Activated T-cell treated with anti-CD3 and anti-CD28 coated beads for 1 hour (primary cell): Measurements from ENCODE around the gene BAZ1A.

ENCODE experiments used
- DNase-seq: peaks from one replicate; pipeline ENCODE4 v3.0.0-alpha.2; 2020; ENCODE audit warnings: low read depth

The BAZ1A gene

DNA sequence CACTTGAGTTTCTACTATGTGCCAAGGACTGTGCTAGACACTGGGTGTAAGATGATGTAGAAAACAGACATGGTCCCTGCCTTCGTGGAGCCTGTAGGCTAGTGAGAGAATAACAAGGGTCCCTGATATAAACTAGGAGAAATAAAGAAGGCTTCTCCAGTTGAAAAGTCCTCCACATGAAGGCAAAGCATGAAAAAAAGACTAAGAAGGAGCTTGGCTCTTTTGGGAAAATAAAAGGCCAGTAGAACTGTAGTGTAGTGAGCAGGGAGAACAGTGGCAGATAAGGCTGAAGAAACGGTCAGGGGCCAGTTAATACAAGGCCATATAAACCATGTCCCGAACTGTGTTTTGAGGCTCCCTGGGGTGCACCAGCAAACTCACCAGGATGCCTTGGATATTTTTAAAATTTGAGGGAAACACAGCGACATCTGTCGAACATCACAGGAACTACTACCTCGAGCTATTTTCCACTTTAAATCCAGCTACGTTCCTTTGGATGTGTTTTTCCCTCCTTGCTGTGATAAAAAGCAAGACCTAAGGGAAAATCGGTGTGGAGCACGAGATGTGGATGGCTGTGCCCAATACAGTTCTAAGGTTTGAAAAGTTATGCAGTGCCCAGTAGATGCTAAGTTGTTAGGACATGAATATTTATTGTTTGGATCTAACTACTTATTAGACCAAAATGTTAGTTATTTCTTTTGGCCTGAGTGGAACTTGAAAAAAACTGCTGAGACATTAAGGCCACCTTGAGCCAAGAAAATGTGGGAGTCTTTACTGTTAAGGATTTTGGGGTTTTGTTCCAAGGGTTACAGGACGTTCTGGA is 152.2 kb downstream of the BAZ1A start:
- DNase-seq = no peak

DNA sequence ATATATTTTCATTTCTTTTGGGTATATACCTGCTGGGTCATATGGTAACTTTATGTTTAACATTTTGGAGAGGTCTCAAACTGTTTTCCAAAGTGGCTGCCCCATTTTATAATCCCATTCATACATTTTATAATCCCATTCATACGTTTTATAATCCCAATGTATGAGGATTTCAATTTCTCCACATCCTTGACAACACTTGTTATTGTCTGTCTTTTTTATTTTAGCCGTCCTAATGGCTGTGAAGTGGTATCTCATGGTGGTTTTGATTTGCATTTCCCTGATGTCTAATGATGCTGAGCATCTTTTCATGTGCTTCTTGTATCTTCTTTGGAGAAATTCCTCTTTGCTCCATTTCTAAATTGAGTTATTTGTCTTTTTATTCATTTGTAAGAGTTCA is 154.0 kb downstream of the BAZ1A start:
- DNase-seq = no peak

DNA sequence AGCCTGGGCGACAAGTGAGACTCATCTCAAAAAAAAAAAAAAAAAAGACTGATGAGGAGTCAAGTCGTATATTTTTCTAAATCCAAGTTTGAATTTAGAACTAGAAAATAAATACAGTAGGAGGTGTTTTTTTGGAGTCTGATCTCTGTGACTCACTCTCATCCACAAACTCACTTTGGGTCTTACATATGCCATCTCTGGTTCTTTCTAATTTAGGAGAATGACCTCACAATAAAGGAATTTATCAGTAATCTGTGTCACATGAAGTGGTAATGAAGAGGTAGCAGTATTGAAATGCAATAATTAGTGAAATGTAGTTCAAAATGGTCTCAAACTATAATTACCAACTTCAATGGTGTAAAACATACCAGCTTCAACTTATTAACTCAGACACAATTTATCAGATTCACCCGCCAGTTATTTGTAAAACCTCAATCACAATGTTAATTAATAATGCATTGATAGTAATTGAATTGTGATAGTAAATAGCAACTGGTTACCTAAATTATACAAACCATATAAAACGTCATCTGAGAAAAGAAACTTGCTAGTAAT is 156.3 kb downstream of the BAZ1A start:
- DNase-seq = no peak

DNA sequence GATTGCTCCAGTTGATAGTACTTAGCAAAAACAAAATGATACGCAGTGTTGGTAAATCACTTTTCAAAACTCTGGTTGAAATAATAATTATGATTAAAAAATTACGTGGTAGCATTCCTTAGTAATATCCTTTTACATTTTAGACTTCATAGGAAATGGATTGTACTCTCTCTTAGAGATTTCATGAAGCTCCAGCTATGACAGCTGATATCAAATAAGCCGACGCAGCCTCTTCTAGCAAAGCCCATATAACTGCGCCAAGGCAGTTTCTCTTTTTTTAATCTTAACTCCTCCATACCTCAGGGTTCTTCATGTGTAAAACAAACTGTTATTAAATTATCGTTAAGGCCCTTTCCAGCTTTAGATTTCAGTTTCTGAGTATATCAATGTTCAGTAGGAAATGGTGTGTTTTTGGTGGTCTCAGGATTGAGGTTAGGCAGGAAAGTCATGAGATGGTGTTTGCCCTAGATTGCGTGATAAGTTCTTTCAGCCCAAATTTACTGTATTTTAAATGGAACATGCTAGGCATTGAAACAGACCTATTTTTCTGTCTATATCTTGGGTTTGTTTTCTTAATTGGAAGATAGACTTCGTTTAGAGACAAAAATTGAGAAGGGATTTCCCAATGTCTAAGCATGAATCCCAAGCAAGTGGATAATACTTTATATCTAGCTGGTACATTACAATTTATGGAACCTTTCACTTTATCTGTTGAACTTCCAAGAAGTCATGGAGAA is 159.9 kb downstream of the BAZ1A start:
- DNase-seq = no peak

DNA sequence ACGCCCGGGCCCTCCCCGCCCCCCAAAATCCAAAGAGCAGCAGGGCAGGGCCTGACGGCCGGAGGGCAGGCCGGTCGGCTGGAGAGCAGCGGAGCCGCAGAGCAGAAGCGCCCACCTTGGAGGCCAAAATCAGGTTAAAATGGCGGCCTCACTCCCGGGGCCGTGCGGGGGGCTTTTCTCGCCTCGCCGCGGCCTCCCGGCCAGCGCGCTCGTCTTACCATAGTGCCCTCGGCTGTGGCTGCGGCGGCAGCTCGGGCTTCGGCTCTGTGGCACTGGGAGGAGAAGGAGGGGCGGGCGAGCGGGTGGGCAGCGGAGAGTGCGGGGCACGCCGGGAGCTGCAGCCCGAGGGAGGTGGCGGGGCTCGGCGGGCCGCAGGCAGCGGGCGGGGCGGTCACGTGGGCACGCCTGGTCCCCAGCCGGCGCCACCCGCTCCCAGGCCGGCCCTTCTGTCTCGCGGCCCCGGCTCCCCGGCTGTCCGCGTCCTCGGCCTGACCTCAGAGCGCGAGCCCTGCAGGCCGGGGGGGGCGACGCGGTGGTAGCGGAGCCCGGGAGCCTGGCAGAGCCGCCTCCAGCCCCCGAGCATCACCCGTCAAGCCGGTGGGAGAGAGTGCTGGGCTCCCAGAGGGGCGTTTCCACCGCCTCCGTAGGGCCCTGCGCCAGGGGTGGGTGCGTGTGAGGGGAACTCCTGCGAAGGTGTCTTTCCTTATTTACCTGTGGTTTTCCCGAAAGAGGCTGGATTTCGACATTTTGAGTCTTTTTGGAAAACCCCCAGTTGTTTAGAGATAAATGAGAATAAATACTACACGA is 160.6 kb downstream of the BAZ1A start, which contains the start of gene CFL2:
CFL2 (minus strand) TSS at position 274 of the 807 bp plus-strand sequence; CDS start at position 221, 53 bp downstream.
- DNase-seq = peak; percentile 58

DNA sequence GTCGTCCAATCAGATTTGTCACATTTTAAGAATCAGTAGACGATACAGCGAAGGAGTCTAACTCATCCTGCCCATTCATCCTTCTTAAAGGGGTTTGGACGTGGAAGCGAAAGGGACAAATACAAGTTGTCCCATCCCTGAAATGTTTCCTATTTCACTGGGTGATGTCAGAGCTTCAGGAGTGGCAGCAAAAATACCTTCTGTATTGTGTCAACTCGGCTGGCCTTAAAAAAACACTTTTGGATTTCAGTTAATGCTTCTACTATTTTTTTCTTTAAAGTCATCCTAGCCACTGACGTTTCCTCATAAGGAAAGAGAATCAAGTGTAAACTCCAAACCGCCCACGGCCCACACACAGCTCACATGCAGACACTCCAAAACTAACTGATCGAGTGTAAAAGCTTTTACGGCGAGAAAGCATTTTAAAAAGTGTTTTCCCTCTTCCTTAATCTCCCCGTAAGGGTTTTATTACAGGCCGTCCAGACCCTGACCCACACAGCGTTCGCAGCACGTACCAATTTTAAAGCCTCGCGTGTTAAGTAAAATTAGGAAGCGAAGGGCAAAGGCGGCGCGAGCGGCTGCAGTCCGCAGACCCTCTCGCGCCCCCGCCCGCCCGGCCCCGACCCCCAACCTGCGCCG is 161.4 kb downstream of the BAZ1A start:
- DNase-seq = peak; percentile 3

DNA sequence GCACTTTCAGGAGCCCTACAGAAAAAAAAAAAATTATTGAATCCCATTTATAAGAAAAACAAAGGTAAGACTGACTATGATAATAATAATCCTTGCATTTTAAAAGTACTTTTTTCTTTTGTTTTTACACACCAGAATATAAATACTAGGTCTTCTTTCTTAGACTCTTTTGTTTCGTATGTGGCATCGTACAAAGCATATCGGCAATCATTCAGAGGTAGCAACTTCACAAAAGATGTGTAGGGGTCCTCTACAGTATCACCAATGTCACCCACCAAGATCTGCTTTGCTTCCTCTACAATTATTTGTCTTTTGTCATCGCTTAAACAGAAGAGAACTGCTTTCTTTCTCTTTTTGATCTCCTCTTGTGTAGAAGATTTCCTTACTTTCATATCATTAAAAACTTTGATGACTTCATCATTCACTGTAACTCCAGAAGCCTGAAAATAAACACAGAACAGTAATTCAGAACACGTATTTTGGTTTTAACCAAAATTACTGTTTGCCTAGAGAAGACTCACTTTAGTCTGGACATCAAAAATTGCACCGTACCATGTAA is 162.0 kb downstream of the BAZ1A start:
- DNase-seq = no peak

DNA sequence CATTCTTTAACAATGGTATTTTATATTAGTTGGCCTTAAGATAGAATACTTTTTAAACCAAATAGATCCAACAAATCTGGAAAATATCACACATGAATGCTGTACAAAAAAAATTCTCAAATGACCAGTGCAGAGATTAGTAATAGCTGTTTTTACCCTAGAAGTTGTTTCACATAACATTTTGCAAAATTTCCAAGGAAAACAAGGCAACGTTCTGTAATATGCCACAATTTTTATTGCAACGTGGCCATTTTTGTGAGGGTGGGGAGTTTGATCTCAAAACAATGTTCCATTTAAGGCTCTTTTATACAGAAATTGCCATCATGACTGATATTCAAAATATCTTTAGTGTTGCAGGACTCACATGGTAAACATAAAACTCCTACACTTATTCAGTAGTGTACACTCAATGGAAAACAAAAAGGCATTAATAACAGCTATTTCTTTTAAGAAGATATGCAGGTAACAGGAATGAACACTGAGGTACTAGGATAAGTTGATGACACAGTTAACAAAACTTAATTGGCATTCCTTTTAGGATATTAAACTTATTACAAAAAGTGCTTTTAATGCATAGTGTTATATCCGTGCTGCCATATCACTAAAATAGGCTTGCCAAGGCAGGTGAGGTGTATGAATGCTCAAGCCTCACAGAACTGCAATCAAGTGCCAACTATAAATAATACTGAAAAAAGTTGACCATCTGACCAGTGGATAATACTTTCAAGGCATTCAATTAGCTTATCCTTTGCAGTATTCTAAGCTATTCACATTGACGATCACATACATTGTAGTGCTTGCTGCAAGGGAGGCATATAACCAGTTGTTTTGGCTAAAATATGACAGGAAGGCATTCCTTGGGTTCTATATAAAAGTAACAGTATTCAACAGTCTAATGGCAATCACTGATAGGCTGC is 163.1 kb downstream of the BAZ1A start:
- no peak for DNase-seq

DNA sequence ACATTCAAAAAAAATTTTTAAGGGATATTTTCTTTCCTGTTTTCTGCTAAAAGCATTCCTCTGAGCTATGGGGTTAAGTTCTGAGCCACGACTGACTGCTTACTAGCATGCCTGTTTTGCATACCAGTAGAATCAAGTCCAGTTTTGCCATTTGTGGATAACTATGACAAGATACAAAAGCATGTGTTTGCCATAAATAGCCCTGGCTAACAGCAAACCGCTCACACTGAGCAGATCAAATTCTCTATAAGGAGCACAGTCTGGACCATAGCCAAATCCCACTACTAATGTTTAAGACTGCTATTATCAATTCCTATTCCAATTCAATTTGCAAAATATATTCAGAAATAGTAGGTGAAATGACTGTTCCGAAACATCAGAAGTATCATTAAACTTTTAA is 164.0 kb downstream of the BAZ1A start:
- DNase-seq = no peak

DNA sequence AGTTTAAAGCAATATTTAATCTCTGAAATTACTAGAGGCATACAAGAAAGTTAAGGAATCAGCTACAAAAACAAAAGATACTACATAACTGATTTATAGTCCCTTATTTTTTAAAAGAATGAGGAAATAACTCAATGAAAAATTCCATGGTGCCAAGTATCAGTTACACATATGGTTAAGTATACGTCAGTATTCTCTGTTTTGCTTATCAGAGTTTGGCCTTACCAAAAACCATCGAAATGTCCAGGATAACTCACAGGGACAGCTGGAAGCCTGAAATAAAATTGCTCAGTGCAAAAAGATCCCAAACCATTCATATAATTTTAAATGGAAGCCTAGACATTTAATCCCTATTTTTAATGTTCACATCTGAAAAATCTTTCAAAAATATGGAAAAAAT is 164.4 kb downstream of the BAZ1A start:
- no peak for DNase-seq

DNA sequence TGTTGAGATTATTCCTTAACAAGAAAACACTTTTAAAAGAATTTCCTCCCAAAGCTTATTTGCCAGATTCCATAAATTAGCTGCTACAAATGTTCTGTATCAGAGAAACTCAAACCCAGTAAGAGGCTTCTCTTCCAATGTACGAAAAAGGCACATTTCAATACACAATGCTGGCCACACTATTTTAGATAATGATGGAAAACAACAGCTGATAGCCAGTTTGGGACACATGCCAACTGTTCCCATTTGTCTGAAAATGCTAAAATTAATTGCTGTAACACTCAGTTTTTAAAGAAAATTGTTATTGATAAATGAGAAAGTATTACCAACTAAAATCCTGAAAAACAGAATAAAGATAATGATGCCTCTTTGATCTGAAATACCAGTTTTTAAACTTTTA is 165.2 kb downstream of the BAZ1A start:
- DNase-seq = no peak

DNA sequence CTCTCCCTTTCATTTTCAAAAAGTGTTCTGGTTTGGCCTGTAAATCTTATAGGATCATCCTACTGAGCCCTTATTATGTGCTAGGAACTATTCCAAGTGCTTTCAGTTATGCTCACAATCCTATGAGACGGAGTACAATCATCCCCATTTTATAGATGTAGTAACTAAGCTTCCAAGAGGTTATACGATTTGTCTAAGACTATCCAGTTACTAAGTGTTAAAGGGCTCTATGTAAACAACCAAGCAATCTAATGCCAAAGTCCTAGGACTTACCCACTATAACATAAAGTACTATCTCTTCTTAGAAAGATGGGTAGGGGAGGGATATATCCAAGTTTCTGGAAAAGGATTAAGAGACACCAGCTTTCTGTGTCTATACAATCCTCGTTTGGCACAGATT is 167.4 kb downstream of the BAZ1A start:
- no peak for DNase-seq
